Measurements from ENCODE around the gene GRIK1.

Gene GRIK1

GRCh38 chr21:29887313-29888009, 52.3 kb downstream of the GRIK1 start:
- Histone ChIP-seq H3K36me3 (ENCODE audit: control insufficient read depth in 5 of 5, insufficient read depth in 5 of 5, low read length in 5 of 5) (no peaks in the 10 kb centered on the region), H3K9me3 (ENCODE audit: control insufficient read depth in 5 of 5, low read length in 5 of 5) (no peaks in the 10 kb centered on the region), H3K4me3 (ENCODE audit: low read depth in 1 of 5, low read length in 5 of 5) (no peak overlapping the region), H3K27ac (ENCODE audit: low read depth, low read length) (no peak overlapping the region), H3K9ac (ENCODE audit: low read length in 5 of 5) (no peak overlapping the region), H3K27me3 (ENCODE audit: control insufficient read depth in 5 of 5, insufficient read depth in 4 of 5, low read length in 5 of 5) (no peaks in the 10 kb centered on the region), H3K4me1 (ENCODE audit: control insufficient read depth in 5 of 5, insufficient read depth in 5 of 5, low read length in 5 of 5) (no peaks in the 10 kb centered on the region)

DNA sequence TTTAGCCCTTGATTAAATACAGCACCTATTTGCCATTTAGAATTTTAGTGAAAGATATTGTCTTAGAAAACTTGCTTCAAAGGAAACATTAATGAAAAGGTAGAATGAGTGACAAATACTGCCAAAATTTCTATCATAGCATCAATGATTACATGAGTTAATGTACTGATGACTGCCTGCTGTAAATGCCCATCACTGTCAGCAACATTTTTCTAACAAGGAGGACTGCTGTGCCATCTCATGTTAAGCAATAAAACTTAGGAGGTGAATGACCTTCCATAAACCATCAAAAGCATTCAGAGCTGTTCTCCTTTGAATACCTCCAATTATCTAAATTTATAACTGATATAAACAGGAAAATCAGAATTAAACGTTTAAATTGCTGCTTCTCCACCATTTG, 54.3 kb downstream of the GRIK1 start:
- no peak overlapping the region for H3K27ac ChIP-seq (ENCODE audit: low read depth, low read length)
- no peaks in the 10 kb centered on the region for H3K36me3 ChIP-seq (ENCODE audit: control insufficient read depth in 5 of 5, insufficient read depth in 5 of 5, low read length in 5 of 5)
- H3K9ac ChIP-seq (ENCODE audit: low read length in 5 of 5), result no peak overlapping the region
- H3K27me3 ChIP-seq (ENCODE audit: control insufficient read depth in 5 of 5, insufficient read depth in 4 of 5, low read length in 5 of 5), result no peaks in the 10 kb centered on the region
- H3K4me3 ChIP-seq (ENCODE audit: low read depth in 1 of 5, low read length in 5 of 5), result no peak overlapping the region
- H3K4me1 ChIP-seq (ENCODE audit: control insufficient read depth in 5 of 5, insufficient read depth in 5 of 5, low read length in 5 of 5), result no peaks in the 10 kb centered on the region
- H3K9me3 ChIP-seq (ENCODE audit: control insufficient read depth in 5 of 5, low read length in 5 of 5), result no peaks in the 10 kb centered on the region

DNA sequence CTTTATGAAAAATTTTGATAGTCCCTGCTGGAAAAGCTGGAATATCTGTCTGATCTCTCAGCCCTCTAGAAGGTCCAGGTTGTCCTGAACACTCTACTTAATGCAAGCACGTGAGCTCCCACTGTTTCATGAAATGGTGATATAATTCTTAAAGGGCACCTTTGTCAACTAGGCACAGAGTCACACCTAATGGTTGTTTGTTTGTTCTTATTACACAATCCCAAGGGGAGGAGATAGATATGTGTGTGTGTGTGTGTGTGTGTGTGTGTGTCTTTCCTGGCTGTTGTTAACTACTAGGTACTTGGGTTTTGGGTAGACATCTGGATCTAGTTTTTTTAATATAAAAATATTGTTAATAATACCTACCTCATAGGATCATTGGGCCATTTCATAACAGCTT, 63.9 kb downstream of the GRIK1 start:
- Histone ChIP-seq H3K4me3 (ENCODE audit: low read depth in 1 of 5, low read length in 5 of 5) (no peak overlapping the region), H3K9me3 (ENCODE audit: control insufficient read depth in 5 of 5, low read length in 5 of 5) (no peaks in the 10 kb centered on the region), H3K36me3 (ENCODE audit: control insufficient read depth in 5 of 5, insufficient read depth in 5 of 5, low read length in 5 of 5) (no peaks in the 10 kb centered on the region), H3K27me3 (ENCODE audit: control insufficient read depth in 5 of 5, insufficient read depth in 4 of 5, low read length in 5 of 5) (no peaks in the 10 kb centered on the region), H3K27ac (ENCODE audit: low read depth, low read length) (no peak overlapping the region), H3K4me1 (ENCODE audit: control insufficient read depth in 5 of 5, insufficient read depth in 5 of 5, low read length in 5 of 5) (no peaks in the 10 kb centered on the region), H3K9ac (ENCODE audit: low read length in 5 of 5) (no peak overlapping the region)

GRCh38 chr21:29875036-29875716, 64.6 kb downstream of the GRIK1 start:
- no peaks in the 10 kb centered on the region for H3K36me3 ChIP-seq (ENCODE audit: control insufficient read depth in 5 of 5, insufficient read depth in 5 of 5, low read length in 5 of 5)
- no peak overlapping the region for H3K4me3 ChIP-seq (ENCODE audit: low read depth in 1 of 5, low read length in 5 of 5)
- no peaks in the 10 kb centered on the region for H3K4me1 ChIP-seq (ENCODE audit: control insufficient read depth in 5 of 5, insufficient read depth in 5 of 5, low read length in 5 of 5)
- H3K9me3 ChIP-seq (ENCODE audit: control insufficient read depth in 5 of 5, low read length in 5 of 5), result no peaks in the 10 kb centered on the region
- no peak overlapping the region for H3K9ac ChIP-seq (ENCODE audit: low read length in 5 of 5)
- no peaks in the 10 kb centered on the region for H3K27me3 ChIP-seq (ENCODE audit: control insufficient read depth in 5 of 5, insufficient read depth in 4 of 5, low read length in 5 of 5)
- H3K27ac ChIP-seq (ENCODE audit: low read depth, low read length), result no peak overlapping the region

GRCh38 chr21:29873908-29874307, 65.9 kb downstream of the GRIK1 start:
- H3K27me3 ChIP-seq (ENCODE audit: control insufficient read depth in 5 of 5, insufficient read depth in 4 of 5, low read length in 5 of 5), result no peaks in the 10 kb centered on the region
- no peak overlapping the region for H3K27ac ChIP-seq (ENCODE audit: low read depth, low read length)
- no peaks in the 10 kb centered on the region for H3K9me3 ChIP-seq (ENCODE audit: control insufficient read depth in 5 of 5, low read length in 5 of 5)
- no peaks in the 10 kb centered on the region for H3K36me3 ChIP-seq (ENCODE audit: control insufficient read depth in 5 of 5, insufficient read depth in 5 of 5, low read length in 5 of 5)
- no peaks in the 10 kb centered on the region for H3K4me1 ChIP-seq (ENCODE audit: control insufficient read depth in 5 of 5, insufficient read depth in 5 of 5, low read length in 5 of 5)
- no peak overlapping the region for H3K9ac ChIP-seq (ENCODE audit: low read length in 5 of 5)
- H3K4me3 ChIP-seq (ENCODE audit: low read depth in 1 of 5, low read length in 5 of 5), result no peak overlapping the region

- no peak overlapping the region for H3K4me3 ChIP-seq (ENCODE audit: low read depth in 1 of 5, low read length in 5 of 5)
- no peak overlapping the region for H3K9ac ChIP-seq (ENCODE audit: low read length in 5 of 5)
- H3K9me3 ChIP-seq (ENCODE audit: control insufficient read depth in 5 of 5, low read length in 5 of 5), result no peaks in the 10 kb centered on the region
- H3K36me3 ChIP-seq (ENCODE audit: control insufficient read depth in 5 of 5, insufficient read depth in 5 of 5, low read length in 5 of 5), result no peaks in the 10 kb centered on the region
- H3K27ac ChIP-seq (ENCODE audit: low read depth, low read length), result no peak overlapping the region
- H3K27me3 ChIP-seq (ENCODE audit: control insufficient read depth in 5 of 5, insufficient read depth in 4 of 5, low read length in 5 of 5), result no peaks in the 10 kb centered on the region
- no peaks in the 10 kb centered on the region for H3K4me1 ChIP-seq (ENCODE audit: control insufficient read depth in 5 of 5, insufficient read depth in 5 of 5, low read length in 5 of 5)
Observed at GRCh38 chr21:29870814-29871213, 69.0 kb downstream of the GRIK1 start.

DNA sequence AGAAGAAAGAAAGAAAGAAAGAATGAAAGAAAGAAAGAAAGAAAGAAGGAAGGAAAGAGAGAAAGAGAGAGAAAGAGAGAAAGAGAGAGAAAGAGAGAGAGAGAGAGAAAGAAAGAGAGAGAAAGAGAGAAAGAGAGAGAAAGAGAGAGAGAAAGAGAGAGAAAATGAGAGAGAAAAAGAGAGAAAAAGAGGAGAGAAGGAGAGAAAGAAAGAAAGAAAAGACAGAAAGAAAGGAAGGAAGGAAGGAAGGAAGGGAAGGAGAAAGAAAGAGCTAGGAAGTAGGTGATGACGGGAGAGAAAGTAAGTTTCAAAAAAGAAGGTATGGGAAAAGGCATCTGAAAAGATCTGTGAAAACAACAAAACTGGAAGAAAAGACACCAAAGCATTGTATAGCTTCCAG, 72.0 kb downstream of the GRIK1 start:
- no peak overlapping the region for H3K4me3 ChIP-seq (ENCODE audit: low read depth in 1 of 5, low read length in 5 of 5)
- no peak overlapping the region for H3K27ac ChIP-seq (ENCODE audit: low read depth, low read length)
- no peak overlapping the region for H3K9ac ChIP-seq (ENCODE audit: low read length in 5 of 5)
- no peaks in the 10 kb centered on the region for H3K4me1 ChIP-seq (ENCODE audit: control insufficient read depth in 5 of 5, insufficient read depth in 5 of 5, low read length in 5 of 5)
- no peaks in the 10 kb centered on the region for H3K9me3 ChIP-seq (ENCODE audit: control insufficient read depth in 5 of 5, low read length in 5 of 5)
- no peaks in the 10 kb centered on the region for H3K36me3 ChIP-seq (ENCODE audit: control insufficient read depth in 5 of 5, insufficient read depth in 5 of 5, low read length in 5 of 5)
- H3K27me3 ChIP-seq (ENCODE audit: control insufficient read depth in 5 of 5, insufficient read depth in 4 of 5, low read length in 5 of 5), result peaks cover 0 to 4% (median 0%) of the 10 kb centered on the region in 5 donors

DNA sequence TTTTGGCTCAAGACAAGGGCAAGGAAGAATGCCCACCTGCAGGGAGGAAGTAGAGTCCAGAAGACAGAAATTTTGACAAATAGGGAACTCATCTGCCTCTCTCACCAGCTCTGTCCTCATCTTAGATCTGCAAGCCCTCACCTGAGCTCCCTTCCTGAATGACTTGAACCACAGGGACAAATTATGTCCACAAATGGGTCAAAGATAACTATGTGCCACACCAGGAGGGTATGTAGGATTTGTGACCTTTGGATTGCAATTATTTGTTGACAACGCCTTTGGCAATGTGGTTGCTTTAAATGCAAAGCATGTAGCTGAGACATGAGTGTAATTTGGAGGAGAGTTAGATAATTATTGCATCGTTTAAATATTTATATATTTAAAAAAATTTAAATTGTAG, 79.5 kb downstream of the GRIK1 start:
- Histone ChIP-seq H3K27ac (ENCODE audit: low read depth, low read length) (no peak overlapping the region), H3K4me1 (ENCODE audit: control insufficient read depth in 5 of 5, insufficient read depth in 5 of 5, low read length in 5 of 5) (no peaks in the 10 kb centered on the region), H3K36me3 (ENCODE audit: control insufficient read depth in 5 of 5, insufficient read depth in 5 of 5, low read length in 5 of 5) (no peaks in the 10 kb centered on the region), H3K4me3 (ENCODE audit: low read depth in 1 of 5, low read length in 5 of 5) (no peak overlapping the region), H3K9me3 (ENCODE audit: control insufficient read depth in 5 of 5, low read length in 5 of 5) (no peaks in the 10 kb centered on the region), H3K27me3 (ENCODE audit: control insufficient read depth in 5 of 5, insufficient read depth in 4 of 5, low read length in 5 of 5) (peaks cover 0 to 4% (median 0%) of the 10 kb centered on the region in 5 donors), H3K9ac (ENCODE audit: low read length in 5 of 5) (no peak overlapping the region)

DNA sequence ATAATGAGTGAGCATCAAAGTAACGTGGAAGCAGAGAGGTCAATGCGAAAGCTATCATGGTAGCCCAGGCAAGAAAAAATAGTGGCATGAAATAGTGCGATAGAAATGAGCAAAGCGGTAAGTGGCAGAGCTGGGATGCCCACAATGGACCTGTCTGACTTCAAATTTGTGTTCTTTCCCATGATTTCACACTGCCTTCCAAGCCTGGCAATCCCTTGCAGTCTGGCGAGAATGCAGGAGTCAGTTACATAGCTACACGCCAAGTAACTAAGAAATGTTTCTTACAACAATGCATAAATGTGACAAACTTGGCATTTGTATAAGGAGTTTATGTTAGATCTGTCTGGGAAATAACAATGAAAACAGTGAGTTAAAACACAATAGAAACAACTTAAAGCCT, 82.6 kb downstream of the GRIK1 start:
- Histone ChIP-seq H3K4me1 (ENCODE audit: control insufficient read depth in 5 of 5, insufficient read depth in 5 of 5, low read length in 5 of 5) (no peaks in the 10 kb centered on the region), H3K9me3 (ENCODE audit: control insufficient read depth in 5 of 5, low read length in 5 of 5) (no peaks in the 10 kb centered on the region), H3K4me3 (ENCODE audit: low read depth in 1 of 5, low read length in 5 of 5) (no peak overlapping the region), H3K27ac (ENCODE audit: low read depth, low read length) (no peak overlapping the region), H3K36me3 (ENCODE audit: control insufficient read depth in 5 of 5, insufficient read depth in 5 of 5, low read length in 5 of 5) (no peaks in the 10 kb centered on the region), H3K9ac (ENCODE audit: low read length in 5 of 5) (no peak overlapping the region), H3K27me3 (ENCODE audit: control insufficient read depth in 5 of 5, insufficient read depth in 4 of 5, low read length in 5 of 5) (peaks cover 0 to 3% (median 0%) of the 10 kb centered on the region in 5 donors)

DNA sequence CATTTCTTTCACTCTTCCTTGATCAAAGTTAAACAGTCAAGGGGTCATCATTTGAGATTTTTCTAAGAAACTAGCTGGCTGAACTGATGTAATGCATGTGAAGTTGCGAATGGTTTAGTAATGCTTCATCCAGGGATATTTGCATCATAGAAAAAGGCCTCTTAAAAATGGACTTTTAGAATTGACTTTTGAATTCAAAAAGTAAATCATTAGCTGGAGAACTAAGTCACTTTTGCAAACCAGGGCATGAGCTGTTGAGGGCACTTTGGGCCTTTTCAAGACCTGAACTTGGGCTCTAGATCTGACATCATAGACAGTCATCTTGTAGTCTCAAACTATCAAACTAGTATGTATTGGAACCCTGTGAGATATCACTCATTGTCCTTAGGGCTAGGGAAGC, 85.0 kb downstream of the GRIK1 start:
- H3K4me1 ChIP-seq (ENCODE audit: control insufficient read depth in 5 of 5, insufficient read depth in 5 of 5, low read length in 5 of 5), result no peaks in the 10 kb centered on the region
- peaks cover 0 to 3% (median 0%) of the 10 kb centered on the region in 5 donors for H3K27me3 ChIP-seq (ENCODE audit: control insufficient read depth in 5 of 5, insufficient read depth in 4 of 5, low read length in 5 of 5)
- H3K27ac ChIP-seq (ENCODE audit: low read depth, low read length), result no peak overlapping the region
- H3K4me3 ChIP-seq (ENCODE audit: low read depth in 1 of 5, low read length in 5 of 5), result no peak overlapping the region
- H3K36me3 ChIP-seq (ENCODE audit: control insufficient read depth in 5 of 5, insufficient read depth in 5 of 5, low read length in 5 of 5), result no peaks in the 10 kb centered on the region
- no peak overlapping the region for H3K9ac ChIP-seq (ENCODE audit: low read length in 5 of 5)
- H3K9me3 ChIP-seq (ENCODE audit: control insufficient read depth in 5 of 5, low read length in 5 of 5), result no peaks in the 10 kb centered on the region

Data from subcutaneous abdominal adipose tissue (tissue), 5 donors.